Body of pancreas (tissue), 4 donors: ENCODE results near the gene FOXA1. TPM values are rescaled to one million over a fixed set of nuclear protein-coding genes. Genes with fewer than 3 reads are reported as not detected.

Experiments
- ATAC-seq: fragments of 150-250 bp; one replicate; pipeline ENCODE4 v1.9.1; 2016
- DNase-seq, 4 donors: peaks; one replicate each; pipeline ENCODE4 v3.0.0-alpha.2; 2019
- H3K27ac ChIP-seq, 4 donors: fragments of 200-600 bp; sonication (generic); 1 replicate in 3 of 4; 2 replicates in 1 of 4; pipeline versions ENCODE4 v1.5.1 to v1.6.1; 2016 to 2019; ENCODE audit warnings: mild to moderate bottlenecking in 1 of 4, mixed read lengths in 1 of 4, moderate library complexity in 1 of 4
- H3K27me3 ChIP-seq, 2 donors: fragments of 200-600 bp; sonication (generic); one replicate each; pipeline ENCODE4 v1.6.0; 2016; ENCODE audit warnings: mild to moderate bottlenecking in 1 of 2
- H3K36me3 ChIP-seq, 2 donors: fragments of 200-600 bp; sonication (generic); replicated peaks in 1 of 2; 2 replicates each; pipeline ENCODE4 v1.5.1; 2016; ENCODE audit warnings: low read depth in 2 of 2; ENCODE audit not compliant: insufficient read depth in 1 of 2
- H3K4me1 ChIP-seq: fragments of 200-600 bp; sonication (generic); one replicate; pipeline ENCODE4 v1.6.0; 2016
- H3K4me3 ChIP-seq, 2 donors: fragments of 200-600 bp; sonication (generic); 1 replicate in 1 of 2; 2 replicates in 1 of 2; pipeline ENCODE4 v1.5.1; 2016 to 2019
- H3K9me3 ChIP-seq, 3 donors: fragments of 200-600 bp; sonication (generic); 1 replicate in 2 of 3; 2 replicates in 1 of 3; pipeline ENCODE4 v1.5.1; 2016
- POLR2A ChIP-seq, 3 donors: fragments of 450-650 bp; IDR thresholded peaks; one replicate each; pipeline ENCODE4 v1.6.1; 2016; ENCODE audit warnings: antibody characterized with exemption in 3 of 3, mild to moderate bottlenecking in 2 of 3
- whole genome bisulfite sequencing, 2 donors: methylation state at CpG; one replicate each; pipeline ENCODE4 v1.1.5; 2017; 5-methylcytosine and 5-hydroxymethylcytosine counted together
- intact Hi-C: fragments of 100-400 bp; cut with DNase I; formaldehyde crosslinking; loops from one replicate; pipeline ENCODE4 v1.15.1; 2023
- total RNA-seq, 2 donors: library from RNA; depleted of rRNA; stranded (reverse); fragments of >200 nt; gene quantifications; one replicate each; pipeline ENCODE4 v1.1.0, GENCODE V29; 2016
- TF ChIP-seq, protein P1 (sequence below), 7 experiments: fragments of 450-650 bp in 4 of 7; fragments of 200-600 bp in 3 of 7; sonication (generic) in 3 of 7; IDR thresholded peaks; one replicate each; pipeline ENCODE4 v1.5.1; 2016 to 2019; ENCODE audit warnings: antibody characterized with exemption in 7 of 7

Gene FOXA1
- total RNA-seq, 2 donors from 2014 or later: 0.26 to 0.33 TPM

DNA sequence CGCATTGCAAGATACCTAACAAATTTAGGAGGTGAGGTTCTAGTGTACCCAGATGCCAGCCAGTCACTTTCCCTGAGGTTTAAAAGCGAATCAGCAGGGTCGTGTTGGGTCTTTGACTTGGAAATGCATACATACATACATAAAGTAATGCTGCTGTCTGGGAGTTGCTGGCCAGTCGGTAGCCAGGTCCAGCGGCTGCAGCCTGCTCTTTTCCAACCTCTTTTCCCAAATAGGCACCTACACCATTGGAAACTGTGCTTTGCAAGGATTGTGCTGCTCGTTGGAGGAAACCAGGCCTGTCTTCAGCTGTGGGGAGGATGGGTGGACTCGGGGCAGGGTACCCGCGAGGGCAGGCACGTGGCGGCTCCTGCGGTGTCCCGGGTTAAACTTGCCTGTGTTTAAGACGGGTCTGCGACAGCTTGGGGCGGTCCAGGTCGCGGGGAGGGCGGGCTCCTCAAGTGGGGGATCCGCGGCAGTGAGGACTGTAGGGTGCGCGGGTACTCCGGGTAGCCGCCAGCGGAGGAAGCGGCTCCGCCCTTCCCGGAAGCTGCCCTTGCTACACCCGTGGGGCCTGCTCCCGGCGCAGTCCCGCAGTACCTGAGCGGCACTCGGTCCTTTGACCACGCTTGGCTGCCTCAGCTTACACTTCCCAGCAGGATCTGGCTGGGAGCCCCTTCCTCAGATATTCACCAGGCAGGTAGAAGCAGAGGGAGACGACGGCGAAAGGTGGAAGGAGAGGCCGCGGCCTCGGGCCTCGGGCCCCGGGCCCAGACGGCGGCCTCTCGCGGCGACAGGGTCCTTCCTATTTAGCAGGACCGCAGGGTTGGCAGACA is 3.1 kb upstream of the FOXA1 start:
- intact Hi-C loops: loop anchor here (10.0 kb wide), 1 partner anchor 353 kb away; no protein-coding TSS in a partner anchor
- Histone ChIP-seq H3K36me3 (no peaks in the 10 kb centered on the region), H3K4me1 (peaks cover 38% of the 10 kb centered on the region), H3K27ac (no peak overlapping the region), H3K27me3 (peaks cover 0 to 60% of the 10 kb centered on the region in 2 donors), H3K4me3 (no peak overlapping the region), H3K9me3 (no peaks in the 10 kb centered on the region)
- WGBS, 2 donors: 19 to 22% methylated on average over 12 to 50 of the region's 50 CpGs
- TF ChIP-seq, protein P1, sequence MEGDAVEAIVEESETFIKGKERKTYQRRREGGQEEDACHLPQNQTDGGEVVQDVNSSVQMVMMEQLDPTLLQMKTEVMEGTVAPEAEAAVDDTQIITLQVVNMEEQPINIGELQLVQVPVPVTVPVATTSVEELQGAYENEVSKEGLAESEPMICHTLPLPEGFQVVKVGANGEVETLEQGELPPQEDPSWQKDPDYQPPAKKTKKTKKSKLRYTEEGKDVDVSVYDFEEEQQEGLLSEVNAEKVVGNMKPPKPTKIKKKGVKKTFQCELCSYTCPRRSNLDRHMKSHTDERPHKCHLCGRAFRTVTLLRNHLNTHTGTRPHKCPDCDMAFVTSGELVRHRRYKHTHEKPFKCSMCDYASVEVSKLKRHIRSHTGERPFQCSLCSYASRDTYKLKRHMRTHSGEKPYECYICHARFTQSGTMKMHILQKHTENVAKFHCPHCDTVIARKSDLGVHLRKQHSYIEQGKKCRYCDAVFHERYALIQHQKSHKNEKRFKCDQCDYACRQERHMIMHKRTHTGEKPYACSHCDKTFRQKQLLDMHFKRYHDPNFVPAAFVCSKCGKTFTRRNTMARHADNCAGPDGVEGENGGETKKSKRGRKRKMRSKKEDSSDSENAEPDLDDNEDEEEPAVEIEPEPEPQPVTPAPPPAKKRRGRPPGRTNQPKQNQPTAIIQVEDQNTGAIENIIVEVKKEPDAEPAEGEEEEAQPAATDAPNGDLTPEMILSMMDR (IDR thresholded peaks at IDR 0.05): no peak
- TF ChIP-seq POLR2A (IDR thresholded peaks at IDR 0.05): no peak
- ATAC-seq: no peak
- peak in 1 of 4 donors; percentile 15 for DNase-seq

DNA sequence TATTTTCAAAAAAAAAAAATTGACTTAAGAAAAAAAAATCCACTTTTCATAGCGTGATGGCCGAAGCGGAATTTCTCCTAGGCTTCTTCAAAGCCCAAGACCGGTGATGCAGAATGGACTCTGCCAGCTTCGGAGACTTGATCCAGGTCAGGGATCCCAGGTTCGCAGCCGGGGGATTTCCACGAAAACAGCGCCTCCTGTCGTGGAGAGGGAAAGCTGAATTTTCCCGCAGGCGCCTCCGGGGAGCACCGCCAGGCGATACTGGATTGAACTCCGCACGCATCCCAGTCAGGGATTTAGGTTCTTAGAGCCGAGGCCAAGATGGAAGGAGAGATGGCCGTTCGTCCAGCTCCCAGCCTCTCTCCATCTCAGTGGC is 2.5 kb upstream of the FOXA1 start:
- Histone ChIP-seq H3K27me3 (peaks cover 2 to 56% of the 10 kb centered on the region in 2 donors), H3K9me3 (no peaks in the 10 kb centered on the region), H3K4me1 (peaks cover 38% of the 10 kb centered on the region), H3K36me3 (no peaks in the 10 kb centered on the region), H3K27ac (no peak overlapping the region), H3K4me3 (no peak overlapping the region)
- TF ChIP-seq, protein P1 (IDR thresholded peaks at IDR 0.05): peak in 4 of 7 experiments; percentile 20 to 37 (median 21)
- TF ChIP-seq POLR2A (IDR thresholded peaks at IDR 0.05): no peak
- DNase-seq: peak in 1 of 4 donors; percentile 29
- intact Hi-C loops: loop anchor here (10.0 kb wide), 1 partner anchor 353 kb away; no protein-coding TSS in a partner anchor
- no peak for ATAC-seq
- WGBS, 2 donors: 24 to 33% methylated on average over 17 to 20 of the region's 20 CpGs

DNA sequence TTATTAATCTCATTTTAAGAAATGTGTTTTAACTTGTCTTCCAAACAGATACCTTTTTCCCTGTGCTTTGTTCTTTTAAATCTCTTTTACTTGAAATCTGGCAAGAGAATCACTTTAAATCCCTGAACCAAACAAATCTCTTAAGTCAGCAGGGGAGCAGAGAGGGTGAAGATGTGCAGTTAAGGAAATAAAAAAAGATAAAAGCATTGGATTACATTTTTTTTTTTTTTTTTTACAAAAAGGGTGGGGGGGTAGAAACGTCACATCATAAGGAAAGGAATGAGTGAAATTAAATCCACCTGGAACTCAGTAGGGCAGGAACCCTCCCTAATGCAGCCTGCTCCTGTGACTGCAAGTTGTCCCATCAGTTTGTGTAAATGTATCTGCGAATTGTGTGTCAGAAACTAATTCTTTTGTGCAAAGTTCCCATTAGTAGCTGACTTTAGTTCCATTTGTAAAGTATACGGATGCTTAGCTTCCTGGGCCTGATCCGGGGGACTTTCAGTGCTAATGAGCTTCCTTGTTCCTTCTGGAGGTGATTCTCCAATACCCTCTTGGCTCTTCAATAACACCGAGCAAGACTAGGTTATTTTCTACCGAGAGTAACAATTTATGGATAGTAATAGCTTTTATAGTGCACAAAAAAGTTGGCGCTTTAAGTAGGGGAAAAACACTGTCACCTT is 1.9 kb upstream of the FOXA1 start:
- H3K27me3 ChIP-seq: peaks cover 6 to 55% of the 10 kb centered on the region in 2 donors
- ATAC-seq (no peak), DNase-seq (no peak)
- intact Hi-C loops: loop anchor here (10.0 kb wide), 1 partner anchor 352 kb away; no protein-coding TSS in a partner anchor
- no peak for TF ChIP-seq POLR2A (IDR thresholded peaks at IDR 0.05)
- TF ChIP-seq, protein P1 (IDR thresholded peaks at IDR 0.05): no peak
- no peak overlapping the region for H3K27ac ChIP-seq
- H3K36me3 ChIP-seq: no peaks in the 10 kb centered on the region
- WGBS, 2 donors: 42 to 49% methylated on average over 7 of the region's 7 CpGs
- H3K9me3 ChIP-seq: no peaks in the 10 kb centered on the region
- no peak overlapping the region for H3K4me3 ChIP-seq
- peaks cover 38% of the 10 kb centered on the region for H3K4me1 ChIP-seq

DNA sequence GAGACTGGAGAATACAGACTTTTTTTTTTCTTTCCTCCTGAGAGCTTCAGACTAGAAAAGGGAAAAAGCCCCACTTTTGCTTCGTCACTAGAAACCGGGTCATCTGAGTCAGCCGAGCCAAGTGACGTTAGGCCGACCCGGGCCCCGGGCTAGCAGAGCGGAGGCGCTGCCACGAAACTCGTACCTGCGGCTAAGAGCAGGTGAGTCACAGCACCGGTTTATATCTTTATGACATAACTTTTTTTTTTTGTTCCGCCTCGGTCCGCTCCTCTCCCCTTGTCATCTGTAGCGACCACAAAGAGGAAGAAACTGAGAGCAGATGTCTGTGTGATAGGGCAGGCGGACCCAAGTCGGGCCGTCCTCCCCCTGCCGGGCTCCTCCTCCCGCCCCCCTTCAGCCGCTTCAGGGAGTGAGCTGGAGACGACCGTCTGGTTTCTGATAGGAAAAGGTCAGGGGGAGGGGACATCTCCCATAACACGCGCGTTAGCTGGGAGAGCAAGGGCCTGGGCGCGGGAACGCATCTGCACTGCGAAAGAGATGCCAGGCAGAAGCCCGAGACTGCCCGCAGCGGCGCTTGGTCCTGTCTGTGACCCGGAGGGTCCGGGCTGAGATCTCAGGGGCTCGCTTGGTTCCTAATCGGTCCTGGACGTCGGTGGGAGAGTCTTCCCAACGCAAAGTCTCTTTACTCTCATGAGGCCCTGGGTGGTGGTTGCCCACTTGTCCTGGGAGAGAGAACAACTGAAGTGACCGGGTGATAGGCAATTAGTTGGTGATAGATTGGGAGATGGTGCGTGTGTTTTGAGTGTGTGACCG is 966 bp upstream of the FOXA1 start:
- peak overlapping the region in 1 of 2 donors; percentile 58 for H3K4me3 ChIP-seq
- H3K4me1 ChIP-seq: peaks cover 44% of the 10 kb centered on the region
- peak overlapping the region in 1 of 4 donors; percentile 47 for H3K27ac ChIP-seq
- intact Hi-C loops: loop anchor here (10.0 kb wide), 1 partner anchor 351 kb away; no protein-coding TSS in a partner anchor
- DNase-seq: peak; percentile 50 to 63 (median 58)
- H3K9me3 ChIP-seq: no peaks in the 10 kb centered on the region
- H3K27me3 ChIP-seq: peaks cover 6 to 47% of the 10 kb centered on the region in 2 donors
- peak; percentile 52 for ATAC-seq
- TF ChIP-seq POLR2A (IDR thresholded peaks at IDR 0.05): peak in 1 of 3 donors; percentile 7
- TF ChIP-seq, protein P1 (IDR thresholded peaks at IDR 0.05): no peak
- H3K36me3 ChIP-seq: no peaks in the 10 kb centered on the region
- 3 to 7% methylated on average over 31 to 46 of the region's 46 CpGs for WGBS, 2 donors
